ENCODE data around the gene NUDT19. TPM values are rescaled to one million over a fixed set of nuclear protein-coding genes. Genes with fewer than 3 reads are reported as not detected.

Gene NUDT19
- total and polyA plus RNA-seq, 2 experiments from 2014 or later, result 2.4 to 3.9 TPM

GRCh38 chr19:32682317-32682716 lies 9.3 kb upstream of the NUDT19 start:
- H4K20me1 ChIP-seq (replicated peaks; ENCODE audit: insufficient read depth), result peaks cover 3% of the 10 kb centered on the region; the same call in 1 of the 2 replicates
- H3K27me3 Mint-ChIP-seq (ENCODE audit: insufficient read depth, low read depth, poor library complexity), result peaks cover 12% of the 10 kb centered on the region
- 0 out of 2 replicates have a peak, but pooled peaks cover 2% of the 10 kb centered on the region for H3K4me1 ChIP-seq (ENCODE audit: insufficient read depth)
- DNase-seq (ENCODE audit: low spot score) (no peak), ATAC-seq (no peak)
- no peak overlapping the region for H2AFZ ChIP-seq
- TF ChIP-seq POLR2AphosphoS5 (IDR thresholded peaks at IDR 0.05; ENCODE audit: low read depth) (no peak), STAT1 (IDR thresholded peaks at IDR 0.05; ENCODE audit: unreplicated experiment) (no peak), EZH2 (IDR thresholded peaks at IDR 0.05; ENCODE audit: low read depth, unreplicated experiment) (no peak), CTCF (conservative IDR thresholded peaks at IDR 0.05; ENCODE audit: low read depth in 2 of 2) (no peak), REST (IDR thresholded peaks at IDR 0.05; ENCODE audit: unreplicated experiment) (no peak), ZNF114 (CRISPR knock-in tag; IDR thresholded peaks at IDR 0.05) (no peak), NANOG (IDR thresholded peaks at IDR 0.05; ENCODE audit: borderline replicate concordance) (no peak), EZH2phosphoT487 (IDR thresholded peaks at IDR 0.05; ENCODE audit: unreplicated experiment) (no peak), CREB1 (CRISPR knock-in tag; IDR thresholded peaks at IDR 0.05; ENCODE audit: low read depth) (no peak), ZNF462 (CRISPR knock-in tag; IDR thresholded peaks at IDR 0.05) (no peak), ZNF331 (CRISPR knock-in tag; IDR thresholded peaks at IDR 0.05; ENCODE audit: low read depth) (no peak), ETS1 (IDR thresholded peaks at IDR 0.05) (no peak), JUNB (IDR thresholded peaks at IDR 0.05; ENCODE audit: unreplicated experiment) (no peak)
- H3F3A ChIP-seq (replicated peaks; ENCODE audit: low read depth), result 0 out of 2 replicates have a peak, but pooled peaks cover 2% of the 10 kb centered on the region
- no peak overlapping the region for H3K4me2 ChIP-seq
- H3K9me2 ChIP-seq (ENCODE audit: insufficient read depth), result no peaks in the 10 kb centered on the region
- no peak overlapping the region for H3K27ac Mint-ChIP-seq
- no peak overlapping the region for H3K27ac ChIP-seq (ENCODE audit: low read depth)
- no peak overlapping the region for H3K4me3 ChIP-seq
- H3K79me2 ChIP-seq (replicated peaks; ENCODE audit: insufficient read depth), result no peaks in the 10 kb centered on the region
- peaks cover 19% of the 10 kb centered on the region for H3K27me3 ChIP-seq (ENCODE audit: insufficient read depth)
- no peaks in the 10 kb centered on the region for H3K36me3 ChIP-seq (ENCODE audit: insufficient read depth)
- peaks cover 5% of the 10 kb centered on the region for H3K4me1 Mint-ChIP-seq
- no peaks in the 10 kb centered on the region for H3K36me3 Mint-ChIP-seq (ENCODE audit: low read depth)
- no peaks in the 10 kb centered on the region for H3K9me3 Mint-ChIP-seq
- H3K4me3 Mint-ChIP-seq, result no peak overlapping the region

All from GM23338 (cell line).